Natural killer cell treated with Interleukin-12 subunit alpha and Interleukin-12 subunit beta and Interleukin-15 and Interleukin-18, amount 100 ng/mL, for 72 hours (primary cell): ENCODE results near the gene HIRIP3. TPM values are rescaled to one million over a fixed set of nuclear protein-coding genes. Genes with fewer than 3 reads are reported as not detected.
"Not testable (repeated sequence)": the region's sequence is repeated elsewhere in the genome, so short reads cannot be mapped to it uniquely, and the experiment has no call there.

Experiments used
- ATAC-seq, 2 donors: fragments of 150-1000 bp; cut with Tn5 transposase in 1 of 2; sonication (Bioruptor Pico), chemical (Tn5 transposase) in 1 of 2; 2 replicates each; pipeline ENCODE4 v1.10.0; 2021
- DNase-seq: peaks from one replicate; pipeline ENCODE4 v3.0.0; 2022; ENCODE audit warnings: low spot score
- H3K27ac Mint-ChIP-seq, 2 donors: 1 replicate in 1 of 2; 2 replicates in 1 of 2; pipeline ENCODE4 v1.8.0; 2022; ENCODE audit warnings: mixed read lengths in 2 of 2, mild to moderate bottlenecking in 1 of 2, moderate library complexity in 1 of 2
- H3K27me3 Mint-ChIP-seq, 2 donors: 1 replicate in 1 of 2; 2 replicates in 1 of 2; pipeline ENCODE4 v1.8.0; 2022; ENCODE audit warnings: mixed read lengths in 2 of 2
- H3K36me3 Mint-ChIP-seq: one replicate; pipeline ENCODE4 v1.8.0; 2022; ENCODE audit warnings: mixed read lengths
- H3K4me1 Mint-ChIP-seq, 2 donors: 1 replicate in 1 of 2; 2 replicates in 1 of 2; pipeline ENCODE4 v1.8.0; 2022; ENCODE audit warnings: low read depth in 2 of 2, mixed read lengths in 2 of 2, mild to moderate bottlenecking in 1 of 2
- H3K4me3 Mint-ChIP-seq: one replicate; pipeline ENCODE4 v1.8.0; 2022; ENCODE audit warnings: mixed read lengths
- H3K9me3 Mint-ChIP-seq: 2 replicates; pipeline ENCODE4 v1.8.0; 2022; ENCODE audit warnings: mixed read lengths
- total RNA-seq, 2 donors: library from RNA; stranded (reverse); gene quantifications; one replicate each; pipeline ENCODE4 v1.2.3, GENCODE V29; 2022

The HIRIP3 gene
- 10 to 100 TPM; 30.0 to 40.8 TPM for total RNA-seq

DNA sequence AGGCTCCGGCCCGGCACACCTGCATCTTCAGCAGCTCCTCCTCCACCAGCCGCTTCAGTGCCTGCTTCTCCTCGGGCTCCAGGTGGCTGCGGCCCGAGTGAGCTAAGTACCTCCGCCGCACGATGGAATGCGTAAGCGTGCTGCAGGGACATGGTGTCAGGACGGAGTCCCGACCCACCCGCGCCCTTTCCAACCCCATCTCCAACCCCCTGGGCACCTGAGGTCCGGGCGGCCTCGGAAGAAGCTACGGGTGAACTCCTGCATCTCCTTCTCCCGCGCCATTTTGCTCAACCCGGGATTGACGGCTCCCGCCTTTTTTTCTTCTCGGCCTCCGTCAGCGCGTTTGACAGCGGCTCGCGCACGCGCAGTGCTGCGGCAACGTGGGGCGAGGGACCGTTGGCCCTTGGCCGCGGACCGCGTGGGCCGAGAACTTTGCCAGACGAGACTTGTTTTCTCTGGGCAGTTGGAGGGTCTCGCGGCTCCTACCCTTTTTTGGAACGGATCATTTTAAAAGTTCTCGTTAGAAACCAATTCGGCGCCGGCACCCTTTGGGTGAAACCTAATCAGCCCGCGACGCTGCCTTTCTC lies at the start of gene HIRIP3:
Gene HIRIP3 (minus strand): TSS at position 294 of the 587 bp plus-strand sequence. CDS start 12 bp downstream, at position 282.
- peak; percentile 77 to 82 for ATAC-seq
- H3K27me3 Mint-ChIP-seq, result no peaks in the 10 kb centered on the region
- no peaks in the 10 kb centered on the region for H3K36me3 Mint-ChIP-seq
- peak; percentile 91 for DNase-seq
- peak within 1 kb of the TSS; percentile 97 for H3K4me3 Mint-ChIP-seq
- H3K9me3 Mint-ChIP-seq, result no peaks in the 10 kb centered on the region
- H3K4me1 Mint-ChIP-seq, result peaks cover 25 to 44% of the 10 kb centered on the region in 2 donors
- peak within 1 kb of the TSS; percentile 96 to 98 for H3K27ac Mint-ChIP-seq

DNA sequence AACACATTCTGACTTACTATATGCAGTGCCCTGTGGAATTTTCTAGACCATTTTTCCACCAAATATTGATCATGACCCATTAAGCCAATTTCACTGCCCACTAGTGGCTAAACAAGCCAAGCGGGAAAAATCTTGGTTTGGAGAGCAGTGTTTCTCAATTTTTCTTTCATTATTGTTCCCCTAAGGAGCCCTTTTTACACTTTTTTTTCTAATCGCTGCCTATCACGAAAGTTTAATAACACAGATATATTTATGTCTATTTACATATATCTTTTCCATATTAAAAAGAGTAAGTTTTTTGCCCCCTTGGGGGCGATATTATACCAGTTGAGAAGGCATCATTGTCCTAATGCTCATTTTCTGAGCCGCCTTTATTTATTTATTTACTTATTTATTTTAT lies 46.4 kb upstream of the HIRIP3 start:
- Mint-ChIP-seq H3K4me3 (no peak overlapping the region), H3K27ac (no peak overlapping the region), H3K4me1 (peaks cover 6 to 7% of the 10 kb centered on the region in 2 donors), H3K9me3 (no peaks in the 10 kb centered on the region), H3K27me3 (no peaks in the 10 kb centered on the region), H3K36me3 (no peaks in the 10 kb centered on the region)
- ATAC-seq (no peak), DNase-seq (no peak)

- not testable (repeated sequence) for H3K4me1 Mint-ChIP-seq, H3K4me3 Mint-ChIP-seq, DNase-seq, H3K27ac Mint-ChIP-seq, H3K9me3 Mint-ChIP-seq, H3K36me3 Mint-ChIP-seq, ATAC-seq, H3K27me3 Mint-ChIP-seq
Measured at GRCh38 chr16:30040690-30041089, 45.3 kb upstream of the HIRIP3 start.

GRCh38 chr16:30040221-30040620 lies 44.8 kb upstream of the HIRIP3 start:
- Mint-ChIP-seq H3K27ac (no peak overlapping the region), H3K9me3 (no peaks in the 10 kb centered on the region), H3K36me3 (no peaks in the 10 kb centered on the region), H3K4me1 (peaks cover 3 to 6% of the 10 kb centered on the region in 2 donors), H3K27me3 (peaks cover 0 to 3% of the 10 kb centered on the region in 2 donors), H3K4me3 (no peak overlapping the region)
- DNase-seq, result no peak
- no peak for ATAC-seq

DNA sequence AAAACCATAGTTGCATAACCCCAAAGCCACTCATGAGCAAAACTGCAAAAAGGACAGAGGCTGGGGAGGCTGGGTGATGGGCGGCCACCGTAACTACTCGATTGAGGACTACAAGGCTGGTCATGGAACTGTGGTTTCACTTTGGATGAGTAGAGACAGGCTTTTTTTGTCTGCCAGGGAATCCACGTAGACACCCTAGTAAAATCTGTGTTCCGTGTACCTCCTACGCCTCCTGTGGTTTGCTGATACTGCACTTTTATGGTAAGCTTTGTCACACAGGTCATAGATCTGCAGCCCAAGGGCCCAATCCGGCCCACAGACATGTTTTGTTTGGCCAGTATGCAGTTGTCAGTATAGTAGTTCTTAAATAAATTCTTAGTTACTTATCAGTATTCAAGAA lies 37.9 kb upstream of the HIRIP3 start:
- peaks cover 19 to 29% of the 10 kb centered on the region in 2 donors for H3K27me3 Mint-ChIP-seq
- no peaks in the 10 kb centered on the region for H3K36me3 Mint-ChIP-seq
- no peak overlapping the region for H3K4me3 Mint-ChIP-seq
- no peaks in the 10 kb centered on the region for H3K9me3 Mint-ChIP-seq
- H3K27ac Mint-ChIP-seq, result no peak overlapping the region
- H3K4me1 Mint-ChIP-seq, result peaks cover 4 to 9% of the 10 kb centered on the region in 2 donors
- DNase-seq (peak; percentile 13), ATAC-seq (no peak)

GRCh38 chr16:30032083-30032819 lies 36.8 kb upstream of the HIRIP3 start:
- peak overlapping the region; percentile 43 for H3K4me3 Mint-ChIP-seq
- no peaks in the 10 kb centered on the region for H3K36me3 Mint-ChIP-seq
- DNase-seq, result peak; percentile 64
- no peak overlapping the region for H3K27ac Mint-ChIP-seq
- no peaks in the 10 kb centered on the region for H3K9me3 Mint-ChIP-seq
- H3K4me1 Mint-ChIP-seq, result peaks cover 4 to 12% of the 10 kb centered on the region in 2 donors
- ATAC-seq, result peak; percentile 42 to 56
- peaks cover 29 to 38% of the 10 kb centered on the region in 2 donors for H3K27me3 Mint-ChIP-seq

GRCh38 chr16:30031477-30031918 lies 36.1 kb upstream of the HIRIP3 start:
- no peak for ATAC-seq
- Mint-ChIP-seq H3K36me3 (no peaks in the 10 kb centered on the region), H3K4me1 (peaks cover 4 to 12% of the 10 kb centered on the region in 2 donors), H3K4me3 (no peak overlapping the region), H3K9me3 (no peaks in the 10 kb centered on the region), H3K27me3 (peaks cover 37 to 45% of the 10 kb centered on the region in 2 donors), H3K27ac (no peak overlapping the region)
- peak; percentile 39 for DNase-seq

DNA sequence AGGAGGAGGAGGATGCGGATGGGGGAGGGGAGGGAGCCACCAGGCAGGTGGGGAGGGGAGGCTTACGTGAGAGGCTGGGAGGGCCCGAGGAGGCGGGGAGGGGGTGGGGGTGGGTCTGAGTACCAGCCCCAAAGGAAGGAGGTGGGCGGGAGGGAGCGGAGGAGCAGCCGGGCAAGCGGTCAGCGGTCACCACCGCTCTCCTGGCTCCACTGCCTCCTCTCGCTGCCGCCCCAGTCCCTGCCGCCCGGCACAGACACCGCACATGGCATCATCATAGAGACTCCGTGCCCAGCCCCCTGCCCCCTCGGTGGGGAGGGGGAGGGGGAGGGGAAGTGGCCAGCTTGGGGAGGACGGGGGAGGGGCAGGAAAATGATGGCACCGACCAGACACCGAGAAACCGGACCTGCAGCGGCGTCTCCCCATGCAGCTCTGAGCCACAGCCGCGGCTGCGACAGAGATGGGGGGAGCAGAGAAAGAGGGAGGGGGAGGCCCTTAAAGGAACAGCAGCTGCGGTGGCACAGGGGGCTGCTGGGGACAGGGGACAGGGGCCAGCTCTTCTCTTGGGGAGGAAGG lies 35.5 kb upstream of the HIRIP3 start, which contains the start of gene TLCD3B:
Gene TLCD3B (minus strand): TSS at position 431 of the 573 bp plus-strand sequence. CDS start 744 bp downstream, outside the sequence.
- peaks cover 4 to 12% of the 10 kb centered on the region in 2 donors for H3K4me1 Mint-ChIP-seq
- ATAC-seq (no peak), DNase-seq (peak; percentile 49)
- peak within 1 kb of the TSS; percentile 43 for H3K4me3 Mint-ChIP-seq
- H3K27me3 Mint-ChIP-seq, result peaks cover 37 to 45% of the 10 kb centered on the region in 2 donors
- no peak within 1 kb of the TSS for H3K27ac Mint-ChIP-seq
- H3K36me3 Mint-ChIP-seq, result no peaks in the 10 kb centered on the region
- H3K9me3 Mint-ChIP-seq, result no peaks in the 10 kb centered on the region

DNA sequence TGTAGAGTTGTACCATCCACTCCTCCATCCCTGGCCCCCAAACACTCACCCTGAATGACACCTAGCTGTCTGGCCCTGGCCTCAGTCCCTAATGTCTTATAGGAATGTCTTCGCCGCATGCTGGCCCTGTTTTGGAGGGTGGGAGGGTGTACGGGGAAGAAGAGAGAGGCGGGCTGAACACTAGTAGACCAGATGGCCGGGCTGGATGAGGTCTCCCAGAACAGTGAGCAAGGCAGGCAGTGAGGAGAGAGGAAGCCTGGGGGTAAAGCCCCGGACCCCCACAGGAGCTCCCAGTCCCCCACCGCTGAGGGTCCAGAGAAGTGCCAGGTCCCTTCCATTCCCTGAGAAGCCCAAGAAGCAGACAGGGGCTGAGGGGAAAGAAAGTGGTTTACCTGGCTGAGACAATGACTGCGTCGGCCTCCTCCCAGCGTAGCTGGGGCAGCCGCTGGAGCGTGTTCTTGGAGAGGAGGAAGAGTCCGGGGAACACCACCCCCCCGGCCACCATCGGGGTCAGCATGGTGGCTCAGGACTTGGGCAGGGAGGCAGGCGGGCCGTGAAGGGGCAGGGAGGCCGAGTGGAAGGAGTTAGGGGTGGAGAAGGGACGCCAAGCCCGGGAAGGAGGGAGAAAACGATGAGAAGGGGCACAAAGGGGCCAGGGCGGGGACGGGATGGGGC lies 34.7 kb upstream of the HIRIP3 start:
- H3K4me3 Mint-ChIP-seq, result peak overlapping the region; percentile 15
- peaks cover 37 to 41% of the 10 kb centered on the region in 2 donors for H3K27me3 Mint-ChIP-seq
- DNase-seq, result peak; percentile 55
- peaks cover 4 to 8% of the 10 kb centered on the region in 2 donors for H3K4me1 Mint-ChIP-seq
- H3K36me3 Mint-ChIP-seq, result no peaks in the 10 kb centered on the region
- H3K9me3 Mint-ChIP-seq, result no peaks in the 10 kb centered on the region
- no peak for ATAC-seq
- no peak overlapping the region for H3K27ac Mint-ChIP-seq

GRCh38 chr16:30028438-30029076 lies 33.1 kb upstream of the HIRIP3 start:
- Mint-ChIP-seq H3K4me3 (no peak overlapping the region), H3K27ac (no peak overlapping the region), H3K27me3 (peaks cover 37 to 39% of the 10 kb centered on the region in 2 donors), H3K4me1 (peaks cover 4 to 6% of the 10 kb centered on the region in 2 donors), H3K9me3 (no peaks in the 10 kb centered on the region), H3K36me3 (no peaks in the 10 kb centered on the region)
- ATAC-seq (no peak), DNase-seq (peak; percentile 46)

DNA sequence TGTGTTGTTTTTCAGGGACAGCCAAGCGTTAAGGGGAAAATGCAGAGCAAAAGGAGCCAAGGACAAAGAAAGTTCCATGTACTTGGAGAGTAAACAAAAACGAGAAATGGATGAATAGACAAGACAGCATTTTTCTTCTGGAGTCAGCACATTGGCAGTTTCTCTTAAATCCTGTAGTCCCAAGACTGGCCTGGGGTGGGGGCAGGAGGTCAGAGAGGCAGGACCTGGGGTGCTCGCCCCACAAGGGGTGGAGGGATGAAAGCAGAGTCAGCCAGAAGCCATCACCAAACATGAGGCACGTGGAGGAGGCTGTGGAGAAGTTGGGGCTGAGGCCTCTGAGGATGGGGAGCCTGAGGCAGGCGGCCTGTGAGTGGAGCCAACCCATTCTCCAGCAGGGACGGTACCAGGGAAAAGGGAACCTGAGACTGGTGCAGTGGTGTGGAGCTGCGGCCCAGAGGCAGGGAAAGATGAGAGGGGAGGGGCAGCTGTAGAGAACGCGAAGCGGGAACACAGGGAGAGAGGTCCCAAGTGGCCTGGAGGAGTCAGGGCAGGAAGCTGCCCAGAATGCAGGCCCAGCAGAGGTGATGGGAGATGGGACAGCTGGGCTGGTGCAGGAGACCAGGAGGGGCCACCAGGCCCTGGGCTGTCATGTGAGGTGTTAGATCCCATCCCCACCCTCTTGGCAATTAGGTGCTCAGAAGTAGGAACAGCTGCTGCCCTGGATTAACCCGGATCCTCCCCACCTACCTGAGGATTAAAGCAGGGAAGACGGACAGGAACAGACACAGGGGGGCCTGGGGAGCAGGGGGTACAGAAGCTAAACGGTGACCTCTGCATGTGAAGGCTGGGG lies 32.4 kb upstream of the HIRIP3 start:
- H3K27me3 Mint-ChIP-seq, result peaks cover 37 to 39% of the 10 kb centered on the region in 2 donors
- no peaks in the 10 kb centered on the region for H3K9me3 Mint-ChIP-seq
- H3K36me3 Mint-ChIP-seq, result no peaks in the 10 kb centered on the region
- peaks cover 4 to 6% of the 10 kb centered on the region in 2 donors for H3K4me1 Mint-ChIP-seq
- peak; percentile 49 for DNase-seq
- H3K4me3 Mint-ChIP-seq, result no peak overlapping the region
- ATAC-seq, result no peak
- H3K27ac Mint-ChIP-seq, result no peak overlapping the region

DNA sequence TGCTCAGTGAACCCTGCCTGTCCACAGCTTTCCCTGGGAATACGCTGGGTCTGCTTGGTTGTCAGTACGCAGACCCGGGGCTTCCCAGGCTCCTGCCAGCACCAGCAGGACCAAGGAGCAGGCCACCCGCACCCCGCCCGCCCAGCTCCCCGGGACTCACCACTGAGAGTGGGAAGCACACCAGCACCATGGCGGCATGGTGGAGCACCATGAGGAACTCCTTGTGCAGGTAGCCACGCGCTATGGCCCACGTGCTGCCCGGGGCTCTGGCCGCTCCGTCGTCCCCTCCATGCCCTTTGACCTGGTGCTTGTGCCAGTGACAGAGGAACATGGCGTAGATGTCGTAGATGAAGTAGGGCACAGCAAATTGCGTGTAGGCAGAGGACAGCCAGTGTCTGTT lies 31.0 kb upstream of the HIRIP3 start:
- Mint-ChIP-seq H3K4me3 (no peak overlapping the region), H3K27me3 (peaks cover 31 to 32% of the 10 kb centered on the region in 2 donors), H3K9me3 (no peaks in the 10 kb centered on the region), H3K36me3 (no peaks in the 10 kb centered on the region), H3K4me1 (peaks cover under 1 to 3% of the 10 kb centered on the region in 2 donors), H3K27ac (no peak overlapping the region)
- ATAC-seq (no peak), DNase-seq (peak; percentile 25)
